ENCODE measurements around the gene METTL26. TPM values are rescaled to one million over a fixed set of nuclear protein-coding genes. Genes with fewer than 3 reads are reported as not detected.

METTL26 gene
- total and polyA plus RNA-seq, 2 of the 8 experiments (the other 6 are each of a cell fraction or from before 2014, with no cell fraction given): 100 to 186 TPM

- FAIRE-seq (no peak), DNase-seq (ENCODE audit: low read depth in 1 of 2, low spot score in 2 of 2) (no peak)
- peak overlapping the region; percentile 48; the same call in 1 of the 2 replicates for H3K18ac ChIP-seq (ENCODE audit: extremely low read depth, low read length)
- no peak overlapping the region for H2BK15ac ChIP-seq (ENCODE audit: low read length)
- H3K23me2 ChIP-seq (ENCODE audit: low read depth, low read length): peaks cover 9% of the 10 kb centered on the region
- H2AFZ ChIP-seq (ENCODE audit: low read length): no peak overlapping the region
- ChIA-PET POLR2A (ENCODE audit: partially characterized antibody) (interaction anchor here (0.7 to 1.3 kb wide), 8 partner anchors 10 to 1873 kb away, joined by 3 to 5 read pairs (median 4); partner anchors contain the start of genes MCRIP2, METTL26 and WFIKKN1), CTCF (ENCODE audit: partially characterized antibody) (interaction anchor here (0.8 to 1.9 kb wide), 4 partner anchors 14 to 28 kb away, joined by 3 to 6 read pairs (median 4); no protein-coding TSS in a partner anchor)
- H3K4me3 ChIP-seq (ENCODE audit: extremely low read depth in 1 of 4, insufficient read depth in 2 of 4, low read depth in 3 of 4, low read length in 4 of 4): peak overlapping the region; percentile 74 to 81 (median 78)
- H2BK120ac ChIP-seq (replicated peaks; ENCODE audit: low read depth, low read length): no peak overlapping the region
- no peak overlapping the region for H3K27ac ChIP-seq (ENCODE audit: low read depth, low read length)
- WGBS, 2 experiments (ENCODE audit: extremely low coverage in 1 of 2, insufficient coverage in 1 of 2, insufficient read length in 1 of 2, insufficient replicate concordance in 2 of 2, low coverage in 1 of 2, low lambda C conversion rate in 2 of 2, missing lambda C conversion rate in 1 of 2): 5% methylated on average over 51 of the region's 71 CpGs; no CpG with 5 or more reads in 1 of the 2 experiments
- peaks cover 0 to 17% (median 7%) of the 10 kb centered on the region in 4 experiments; a peak in 4 of 7 replicates for H3K4me1 ChIP-seq (replicated peaks in 1 of 4; ENCODE audit: control insufficient read depth in 3 of 4, insufficient read depth in 4 of 4, low read length in 3 of 4)
- H3K36me3 ChIP-seq (ENCODE audit: control insufficient read depth in 2 of 4, insufficient read depth in 4 of 4, low read length in 3 of 4): no peaks in the 10 kb centered on the region
- no peak overlapping the region for H2BK5ac ChIP-seq (ENCODE audit: low read depth, low read length)
- H2BK12ac ChIP-seq (ENCODE audit: low read depth, low read length): no peak overlapping the region
- no peaks in the 10 kb centered on the region for H3K9me3 ChIP-seq (ENCODE audit: insufficient read depth in 2 of 2, low read depth in 1 of 2, low read length in 1 of 2)
- peak overlapping the region; percentile 81 to 96 for H3K4me2 ChIP-seq (ENCODE audit: insufficient read depth in 1 of 2, low read depth in 2 of 2, low read length in 2 of 2)
- peak overlapping the region; percentile 40 to 69 (median 59); a peak in 5 of 7 replicates for H3K9ac ChIP-seq (replicated peaks in 1 of 4; ENCODE audit: extremely low read depth in 1 of 4, low read depth in 3 of 4, low read length in 3 of 4)
- peaks cover 20 to 45% of the 10 kb centered on the region in 2 experiments for H4K20me1 ChIP-seq (replicated peaks in 1 of 2; ENCODE audit: control insufficient read depth in 1 of 2, insufficient read depth in 2 of 2, low read length in 2 of 2)
- H3K14ac ChIP-seq (ENCODE audit: insufficient read length): no peak overlapping the region
- no peak overlapping the region for H2AK5ac ChIP-seq (ENCODE audit: low read depth, low read length)
- H3K4ac ChIP-seq (replicated peaks; ENCODE audit: insufficient read length, low read depth, low read length): no peak overlapping the region
- no peak overlapping the region for H2BK20ac ChIP-seq (ENCODE audit: low read length)
- no peak overlapping the region for H4K5ac ChIP-seq (ENCODE audit: insufficient read length, low read depth, low read length)
- peaks cover 0 to 20% of the 10 kb centered on the region in 2 experiments; a peak in 2 of 4 replicates for H3K79me2 ChIP-seq (ENCODE audit: control insufficient read depth in 1 of 2, insufficient read depth in 2 of 2, low read length in 2 of 2)
- H4K8ac ChIP-seq (ENCODE audit: extremely low read depth, insufficient read depth, low read length): no peak overlapping the region; the same call in 1 of the 2 replicates
- peak overlapping the region; percentile 85 for H4K91ac ChIP-seq (replicated peaks; ENCODE audit: insufficient read length, low read length)
- H3K23ac ChIP-seq (ENCODE audit: insufficient read length): no peak overlapping the region
- no peak overlapping the region for H3K56ac ChIP-seq (replicated peaks; ENCODE audit: insufficient read length, low read depth, low read length)
- H3K27me3 ChIP-seq (replicated peaks in 1 of 4; ENCODE audit: control insufficient read depth in 3 of 4, extremely low read depth in 1 of 4, insufficient read depth in 3 of 4, low read length in 3 of 4): peaks cover 0 to 44% (median 30%) of the 10 kb centered on the region in 4 experiments; a peak in 5 of 7 replicates
- peaks cover 8% of the 10 kb centered on the region; the same call in 1 of the 2 replicates for H3K79me1 ChIP-seq (ENCODE audit: low read depth, low read length)
- peak in 1 of 3 experiments; percentile 11; a peak in 1 of 4 replicates for TF ChIP-seq CTCF (IDR thresholded peaks at IDR 0.05; ENCODE audit: control extremely low read depth in 1 of 3, insufficient read depth in 1 of 3, low read depth in 1 of 3, low read length in 3 of 3)
- TF ChIP-seq CREB1 (IDR thresholded peaks at IDR 0.05): no peak
- TF ChIP-seq POLR2A (IDR thresholded peaks at IDR 0.05; ENCODE audit: control extremely low read depth in 1 of 2, low read depth in 2 of 2, low read length in 2 of 2): no peak
- TF ChIP-seq CBX8 (IDR thresholded peaks at IDR 0.05; ENCODE audit: borderline replicate concordance, low read depth, low read length): no peak
- no peak for TF ChIP-seq SIN3A (conservative IDR thresholded peaks at IDR 0.05 in 1 of 2, IDR thresholded peaks at IDR 0.05 in 1 of 2; ENCODE audit: low read depth in 1 of 2, low read length in 2 of 2)
- no peak for TF ChIP-seq KDM5A (IDR thresholded peaks at IDR 0.05; ENCODE audit: low read length)
- peak; percentile 74 for TF ChIP-seq KDM4A (IDR thresholded peaks at IDR 0.05; ENCODE audit: low read depth, low read length, severe bottlenecking)
- no peak for TF ChIP-seq JUN (IDR thresholded peaks at IDR 0.05; ENCODE audit: low read depth, low read length)
- TF ChIP-seq POU5F1 (IDR thresholded peaks at IDR 0.05; ENCODE audit: low read depth, low read length): no peak
- no peak for TF ChIP-seq SP4 (IDR thresholded peaks at IDR 0.05; ENCODE audit: low read length)
Observed at GRCh38 chr16:590188-590814, 45.8 kb downstream of the METTL26 start.

Measured in H1 (cell line).